ENCODE measurements around the gene SPNS2. TPM values are rescaled to one million over a fixed set of nuclear protein-coding genes. Genes with fewer than 3 reads are reported as not detected.

Gene SPNS2
- total RNA-seq, 1 experiment from 2014 or later: 0.33 TPM

GRCh38 chr17:4479340-4479981, 19.2 kb upstream of the SPNS2 start:
- TF ChIP-seq CTCF (conservative IDR thresholded peaks at IDR 0.05): no peak
- no peaks in the 10 kb centered on the region for H3K9me3 ChIP-seq (ENCODE audit: control insufficient read depth, low read depth, low read length)
- no peak overlapping the region for H4K91ac ChIP-seq (ENCODE audit: insufficient read length, low read depth, low read length)
- H2BK15ac ChIP-seq (ENCODE audit: low read depth, low read length): no peak overlapping the region
- Mint-ChIP-seq H3K9me3 (no peaks in the 10 kb centered on the region), H3K4me3 (no peak overlapping the region; a peak in 1 of 5 replicates), H3K27me3 (ENCODE audit: low read depth) (peaks cover 4% of the 10 kb centered on the region), H3K36me3 (ENCODE audit: insufficient read depth in 1 of 3, low read depth in 3 of 3) (no peaks in the 10 kb centered on the region), H3K4me1 (peaks cover 16 to 28% of the 10 kb centered on the region in 2 experiments), H3K27ac (no peak overlapping the region)
- H3K18ac ChIP-seq (ENCODE audit: insufficient read length, low read depth, low read length): no peak overlapping the region
- no peak overlapping the region for H3K4ac ChIP-seq (ENCODE audit: low read depth, low read length)
- no peak overlapping the region for H2BK120ac ChIP-seq (ENCODE audit: low read depth, low read length, poor library complexity, severe bottlenecking)
- no peak overlapping the region for H3K27ac ChIP-seq (ENCODE audit: insufficient read length, low read depth, low read length)
- H2BK20ac ChIP-seq (ENCODE audit: low read depth, low read length, poor library complexity, severe bottlenecking): no peak overlapping the region
- no peak overlapping the region for H3T11ph ChIP-seq (ENCODE audit: low read length)
- WGBS (ENCODE audit: extremely low coverage, insufficient read length, low lambda C conversion rate): no CpG with 5 or more reads among the region's 8 CpGs
- H3K23me2 ChIP-seq (ENCODE audit: insufficient read length, low read depth, low read length, poor library complexity, severe bottlenecking): no peaks in the 10 kb centered on the region
- H3K14ac ChIP-seq (ENCODE audit: insufficient read depth, low read length): no peak overlapping the region
- no peak overlapping the region for H3K23ac ChIP-seq (ENCODE audit: insufficient read length, low read depth, low read length)
- no peak overlapping the region for H2BK12ac ChIP-seq (ENCODE audit: insufficient read length, low read depth, low read length)
- no peak overlapping the region for H4K5ac ChIP-seq (ENCODE audit: insufficient read length, low read depth, low read length)
- DNase-seq: no peak
- no peaks in the 10 kb centered on the region for H3K27me3 ChIP-seq (ENCODE audit: insufficient read depth, low read length)
- H2BK5ac ChIP-seq (ENCODE audit: insufficient read length, low read length): no peak overlapping the region
- H3K4me2 ChIP-seq (ENCODE audit: insufficient read depth, insufficient read length, low read length): no peak overlapping the region
- no peaks in the 10 kb centered on the region for H3K79me2 ChIP-seq (ENCODE audit: insufficient read depth, low read length)
- no peak overlapping the region for H2AFZ ChIP-seq (ENCODE audit: low read length)
- H3K56ac ChIP-seq (ENCODE audit: insufficient read length, low read depth, low read length): no peak overlapping the region
- H3K9ac ChIP-seq (ENCODE audit: extremely low read depth, insufficient read length, low read length): no peak overlapping the region
- no peak overlapping the region for H2AK5ac ChIP-seq (ENCODE audit: insufficient read length, low read length)
- H4K8ac ChIP-seq (replicated peaks; ENCODE audit: insufficient read length, low read depth, low read length): no peak overlapping the region
- no peaks in the 10 kb centered on the region for H3K4me1 ChIP-seq (ENCODE audit: insufficient read depth, low read length)
- no peaks in the 10 kb centered on the region for H3K79me1 ChIP-seq (ENCODE audit: insufficient read depth, low read depth, low read length, poor library complexity, severe bottlenecking)
- H4K20me1 ChIP-seq (ENCODE audit: control insufficient read depth, insufficient read depth, insufficient read length): no peaks in the 10 kb centered on the region
